Mesendoderm (in vitro differentiated cells): ENCODE measurements around the gene CLIP1.
"Not testable (repeated sequence)": the region's sequence is repeated elsewhere in the genome, so short reads cannot be mapped to it uniquely, and the experiment has no call there.

Source experiments
- DNase-seq: peaks from one replicate; pipeline ENCODE4 v3.0.0; 2013
- H2AK5ac ChIP-seq: 2 replicates; pipeline ENCODE4 v1.6.1; 2013; ENCODE audit warnings: low read length, inconsistent platforms
- H2BK120ac ChIP-seq: 2 replicates; pipeline ENCODE4 v1.6.1; 2013; ENCODE audit warnings: low read depth, mild to moderate bottlenecking, low read length, moderate library complexity, mixed read lengths
- H2BK15ac ChIP-seq: replicated peaks from 2 replicates; pipeline ENCODE4 v1.6.1; 2013; ENCODE audit warnings: low read depth, mild to moderate bottlenecking, moderate library complexity
- H2BK5ac ChIP-seq: 2 replicates; pipeline ENCODE4 v1.6.1; 2013; ENCODE audit warnings: low read length, inconsistent platforms
- H3K18ac ChIP-seq: 2 replicates; pipeline ENCODE4 v1.6.1; 2013; ENCODE audit warnings: mild to moderate bottlenecking, low read length, mixed read lengths
- H3K23ac ChIP-seq: one replicate; pipeline ENCODE4 v1.6.1; 2013; ENCODE audit warnings: low read length
- H3K27ac ChIP-seq: 2 replicates; pipeline ENCODE4 v1.5.1; 2013; ENCODE audit warnings: low read depth, mild to moderate bottlenecking, inconsistent platforms, low read length, moderate library complexity
- H3K27me3 ChIP-seq: 2 replicates; pipeline ENCODE4 v1.6.1; 2013; ENCODE audit warnings: low read length, control low read depth, mild to moderate bottlenecking, inconsistent platforms; ENCODE audit not compliant: insufficient read depth, poor library complexity
- H3K36me3 ChIP-seq: 2 replicates; pipeline ENCODE4 v1.6.1; 2013; ENCODE audit warnings: low read length, inconsistent platforms; ENCODE audit not compliant: control insufficient read depth, insufficient read depth
- H3K4ac ChIP-seq: one replicate; pipeline ENCODE4 v1.6.1; 2013; ENCODE audit warnings: low read depth, mild to moderate bottlenecking, low read length, moderate library complexity
- H3K4me1 ChIP-seq: 2 replicates; pipeline ENCODE4 v1.6.1; 2013; ENCODE audit warnings: low read depth, low read length, inconsistent platforms; ENCODE audit not compliant: control insufficient read depth
- H3K4me2 ChIP-seq: 2 replicates; pipeline ENCODE4 v1.6.1; 2013; ENCODE audit warnings: low read length
- H3K4me3 ChIP-seq: 2 replicates; pipeline ENCODE4 v1.5.1; 2013; ENCODE audit warnings: mild to moderate bottlenecking, low read length
- H3K56ac ChIP-seq: one replicate; pipeline ENCODE4 v1.6.1; 2013; ENCODE audit warnings: low read length
- H3K79me1 ChIP-seq: 2 replicates; pipeline ENCODE4 v1.6.1; 2013; ENCODE audit warnings: low read length, inconsistent platforms
- H3K79me2 ChIP-seq: 2 replicates; pipeline ENCODE4 v1.6.1; 2013; ENCODE audit warnings: mild to moderate bottlenecking, low read length; ENCODE audit not compliant: control insufficient read depth, insufficient read depth
- H3K9ac ChIP-seq: 2 replicates; pipeline ENCODE4 v1.6.1; 2013; ENCODE audit warnings: low read length, inconsistent platforms
- H4K5ac ChIP-seq: one replicate; pipeline ENCODE4 v1.6.1; 2013; ENCODE audit warnings: low read length
- H4K8ac ChIP-seq: one replicate; pipeline ENCODE4 v1.6.1; 2013; ENCODE audit warnings: low read depth, mild to moderate bottlenecking, control low read depth, low read length, moderate library complexity
- WGBS: extraction: QIAGEN DNeasy Blood & Tissue Kit; methylation state at CpG from one replicate; pipeline ENCODE4 v1.1.7; 2013; ENCODE audit warnings: low lambda C conversion rate, missing lambda C conversion rate; ENCODE audit not compliant: insufficient coverage; ENCODE audit errors: extremely low coverage; 5-methylcytosine and 5-hydroxymethylcytosine counted together

Gene CLIP1

GRCh38 chr12:122260735-122261134 lies 161.7 kb downstream of the CLIP1 start:
- not testable (repeated sequence) for H3K4me3 ChIP-seq, H3K79me2 ChIP-seq, H3K36me3 ChIP-seq, H2BK5ac ChIP-seq, H3K27ac ChIP-seq, H3K23ac ChIP-seq, H4K8ac ChIP-seq, H3K4ac ChIP-seq, H2BK120ac ChIP-seq, H3K27me3 ChIP-seq, H3K4me1 ChIP-seq, H2BK15ac ChIP-seq, H2AK5ac ChIP-seq, H3K9ac ChIP-seq, H3K4me2 ChIP-seq, H3K18ac ChIP-seq, H4K5ac ChIP-seq, H3K56ac ChIP-seq, DNase-seq, H3K79me1 ChIP-seq
- WGBS, result no CpG with 5 or more reads among the region's 14 CpGs

GRCh38 chr12:122258939-122259338 lies 163.5 kb downstream of the CLIP1 start:
- H3K4me2 ChIP-seq, H3K56ac ChIP-seq, H2AK5ac ChIP-seq, H3K36me3 ChIP-seq, H4K8ac ChIP-seq, H4K5ac ChIP-seq, H3K9ac ChIP-seq, H3K23ac ChIP-seq, H3K4ac ChIP-seq, H3K79me1 ChIP-seq, H3K79me2 ChIP-seq, H3K4me3 ChIP-seq, H3K4me1 ChIP-seq, H3K27ac ChIP-seq, H3K18ac ChIP-seq, DNase-seq, H2BK5ac ChIP-seq, H2BK15ac ChIP-seq, H3K27me3 ChIP-seq, H2BK120ac ChIP-seq: not testable (repeated sequence)
- WGBS, result no CpG with 5 or more reads among the region's 4 CpGs

DNA sequence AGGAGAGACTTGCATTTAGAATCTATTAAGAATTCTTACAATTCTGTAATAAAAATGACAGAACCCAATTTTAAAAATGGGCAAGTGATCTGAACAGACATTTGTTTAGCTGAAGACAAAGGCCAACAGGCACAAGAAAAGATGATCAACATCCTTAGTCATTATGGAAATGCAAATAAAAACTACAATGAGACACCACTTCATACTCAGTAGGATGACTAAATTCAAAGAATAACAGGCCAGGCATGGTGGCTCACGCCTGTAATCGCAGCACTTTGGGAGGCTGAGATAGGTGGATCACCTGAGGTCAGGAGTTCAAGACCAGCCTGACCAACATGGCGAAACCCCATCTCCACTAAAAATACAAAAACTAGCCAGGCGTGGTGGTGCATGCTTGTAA lies 164.0 kb downstream of the CLIP1 start:
- not testable (repeated sequence) for H4K5ac ChIP-seq, H3K4me3 ChIP-seq, H3K27ac ChIP-seq, H2BK5ac ChIP-seq, H2AK5ac ChIP-seq, H3K4ac ChIP-seq, H3K4me1 ChIP-seq, H4K8ac ChIP-seq, DNase-seq, H3K4me2 ChIP-seq, H3K79me2 ChIP-seq, H3K23ac ChIP-seq, H3K27me3 ChIP-seq, H3K9ac ChIP-seq, H3K56ac ChIP-seq, H3K36me3 ChIP-seq, H2BK120ac ChIP-seq, H2BK15ac ChIP-seq, H3K79me1 ChIP-seq, H3K18ac ChIP-seq
- no CpG with 5 or more reads among the region's 4 CpGs for WGBS

DNA sequence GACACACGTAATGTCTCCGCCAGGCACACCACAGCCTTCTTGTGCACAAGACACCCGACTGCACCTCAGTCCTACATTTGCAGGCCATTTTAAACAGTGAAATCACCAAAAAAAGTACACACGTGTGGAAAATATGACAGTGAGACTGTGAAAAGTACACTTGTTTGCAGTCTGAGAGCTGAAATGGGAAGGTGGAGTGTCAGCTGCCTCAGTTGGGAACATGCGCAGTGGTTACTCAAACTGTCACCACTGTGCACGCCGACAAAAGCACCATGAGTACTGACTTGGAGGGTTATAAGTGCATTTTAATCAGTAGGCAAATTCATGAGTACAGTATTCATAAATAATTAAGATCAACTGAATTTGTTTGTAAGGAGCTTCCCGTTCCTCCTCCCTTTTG lies 171.9 kb downstream of the CLIP1 start:
- no peak overlapping the region for H4K8ac ChIP-seq
- no peaks in the 10 kb centered on the region for H3K79me1 ChIP-seq
- no peaks in the 10 kb centered on the region for H3K4me1 ChIP-seq
- H3K18ac ChIP-seq, result no peak overlapping the region
- no peaks in the 10 kb centered on the region for H3K27me3 ChIP-seq
- H3K27ac ChIP-seq, result no peak overlapping the region
- no peak overlapping the region for H2BK120ac ChIP-seq
- no peak overlapping the region for H2AK5ac ChIP-seq
- no peaks in the 10 kb centered on the region for H3K36me3 ChIP-seq
- H3K56ac ChIP-seq, result no peak overlapping the region
- no peak overlapping the region for H3K4me2 ChIP-seq
- H3K9ac ChIP-seq, result no peak overlapping the region
- H3K4ac ChIP-seq, result no peak overlapping the region
- H4K5ac ChIP-seq, result no peak overlapping the region
- no peak overlapping the region for H2BK15ac ChIP-seq
- no peak overlapping the region for H3K4me3 ChIP-seq
- H3K23ac ChIP-seq, result no peak overlapping the region
- no peaks in the 10 kb centered on the region for H3K79me2 ChIP-seq
- WGBS, result no CpG with 5 or more reads among the region's 8 CpGs
- no peak for DNase-seq
- no peak overlapping the region for H2BK5ac ChIP-seq

GRCh38 chr12:122250047-122250446 lies 172.4 kb downstream of the CLIP1 start:
- no peak overlapping the region for H2BK120ac ChIP-seq
- WGBS, result no CpG with 5 or more reads among the region's 6 CpGs
- no peak overlapping the region for H3K23ac ChIP-seq

DNA sequence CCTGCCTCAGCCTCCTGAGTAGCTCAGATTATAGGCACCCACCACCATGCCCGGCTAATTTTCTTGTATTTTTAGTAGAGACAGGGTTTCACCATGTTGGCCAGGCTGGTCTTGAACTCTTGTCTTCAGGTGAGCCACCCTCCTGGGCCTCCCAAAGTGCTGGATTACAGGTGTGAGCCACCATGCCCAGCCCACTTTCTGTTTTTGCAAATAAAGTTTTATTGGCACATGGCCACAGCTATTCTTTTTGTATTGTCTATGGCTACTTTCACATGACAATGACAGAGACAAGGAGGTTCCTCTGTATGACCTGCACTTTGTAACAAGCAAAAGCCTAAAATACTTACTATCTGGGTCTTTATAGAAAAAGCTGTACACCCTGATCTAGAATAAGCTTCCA lies 176.9 kb downstream of the CLIP1 start:
- Histone ChIP-seq H3K4ac (no peak overlapping the region), H2AK5ac (no peak overlapping the region), H2BK5ac (no peak overlapping the region), H3K56ac (no peak overlapping the region), H3K23ac (no peak overlapping the region), H3K79me2 (no peaks in the 10 kb centered on the region), H2BK120ac (no peak overlapping the region), H4K8ac (no peak overlapping the region), H3K4me1 (no peaks in the 10 kb centered on the region), H3K27me3 (no peaks in the 10 kb centered on the region), H3K27ac (no peak overlapping the region), H3K9ac (no peak overlapping the region), H3K4me2 (no peak overlapping the region), H4K5ac (no peak overlapping the region), H3K4me3 (no peak overlapping the region), H2BK15ac (no peak overlapping the region), H3K36me3 (peaks cover 2% of the 10 kb centered on the region), H3K79me1 (no peaks in the 10 kb centered on the region), H3K18ac (no peak overlapping the region)
- no peak for DNase-seq
- no CpG with 5 or more reads among the region's 1 CpG for WGBS

More at GRCh38 chr12:122250047-122250446, 172.4 kb downstream of the CLIP1 start:
- Histone ChIP-seq H3K4ac (no peak overlapping the region), H3K4me2 (no peak overlapping the region), H2AK5ac (no peak overlapping the region), H3K9ac (no peak overlapping the region), H3K79me2 (no peaks in the 10 kb centered on the region), H2BK5ac (no peak overlapping the region), H3K36me3 (no peaks in the 10 kb centered on the region), H3K56ac (no peak overlapping the region), H4K8ac (no peak overlapping the region), H3K27me3 (no peaks in the 10 kb centered on the region), H2BK15ac (no peak overlapping the region), H3K18ac (no peak overlapping the region), H3K79me1 (no peaks in the 10 kb centered on the region), H3K27ac (no peak overlapping the region), H3K4me1 (no peaks in the 10 kb centered on the region), H4K5ac (no peak overlapping the region), H3K4me3 (no peak overlapping the region)
- no peak for DNase-seq
